Medulla oblongata (tissue), 1 donor: ENCODE measurements around the gene RHEBL1.

Source experiments
- DNase-seq: peaks from one replicate; pipeline ENCODE4 v3.0.0-alpha.2; 2015; ENCODE audit errors: extremely low spot score

Gene RHEBL1

GRCh38 chr12:49069507-49070346 is at the start of gene RHEBL1:
Gene RHEBL1 (minus strand): TSS chr12:49069979. CDS start chr12:49069785, 194 bp downstream.
- peak; percentile 98 for DNase-seq

DNA sequence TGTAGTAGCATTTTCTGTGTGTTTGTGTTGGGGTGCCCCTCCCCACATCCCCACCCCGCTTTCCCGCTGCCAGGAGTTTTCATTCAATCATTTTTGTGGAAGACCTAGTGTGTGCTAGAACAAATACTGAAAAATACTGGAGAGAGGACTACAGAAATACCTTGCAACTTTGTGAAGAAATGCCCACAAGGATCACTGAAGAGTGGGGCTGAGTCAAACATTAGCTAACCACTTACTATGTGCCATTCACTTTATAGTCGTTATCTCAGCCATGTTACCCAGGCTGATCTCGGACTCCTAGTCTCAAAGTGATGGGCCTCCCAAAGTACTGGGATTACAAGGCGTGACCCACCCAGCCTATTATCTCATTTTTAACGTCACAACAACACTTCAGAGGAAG is 41.4 kb upstream of the RHEBL1 start:
- no peak for DNase-seq

- DNase-seq: peak; percentile 99
Measured at GRCh38 chr12:49110464-49111155, 40.8 kb upstream of the RHEBL1 start, which contains the start of gene LMBR1L. Gene LMBR1L (minus strand): TSS chr12:49110847. CDS start chr12:49110555, 292 bp downstream.

GRCh38 chr12:49109641-49110463 is 40.1 kb upstream of the RHEBL1 start:
- DNase-seq: peak; percentile 31

DNA sequence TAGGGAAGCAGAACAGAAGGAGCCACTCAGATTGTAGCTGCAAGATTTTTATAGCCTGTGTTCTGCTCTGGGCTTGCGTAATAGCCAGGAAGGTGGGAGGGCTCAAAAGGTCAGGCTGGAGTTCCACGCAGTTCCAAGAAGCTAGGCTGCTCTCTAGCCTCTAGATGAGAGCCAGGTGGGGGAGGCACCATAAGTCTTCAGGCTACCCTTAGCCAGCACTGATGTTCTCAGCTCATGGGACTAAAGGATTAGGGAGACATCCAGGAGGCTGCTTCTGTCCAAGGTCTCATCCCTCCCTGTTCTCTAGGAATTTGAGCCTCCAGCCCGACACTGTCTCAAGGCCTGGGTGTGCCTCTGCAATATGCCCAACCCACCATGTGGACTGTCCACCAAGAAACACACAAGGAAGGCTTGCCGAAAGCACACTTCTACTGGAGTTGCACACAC is 39.2 kb upstream of the RHEBL1 start:
- DNase-seq: peak; percentile 62

DNA sequence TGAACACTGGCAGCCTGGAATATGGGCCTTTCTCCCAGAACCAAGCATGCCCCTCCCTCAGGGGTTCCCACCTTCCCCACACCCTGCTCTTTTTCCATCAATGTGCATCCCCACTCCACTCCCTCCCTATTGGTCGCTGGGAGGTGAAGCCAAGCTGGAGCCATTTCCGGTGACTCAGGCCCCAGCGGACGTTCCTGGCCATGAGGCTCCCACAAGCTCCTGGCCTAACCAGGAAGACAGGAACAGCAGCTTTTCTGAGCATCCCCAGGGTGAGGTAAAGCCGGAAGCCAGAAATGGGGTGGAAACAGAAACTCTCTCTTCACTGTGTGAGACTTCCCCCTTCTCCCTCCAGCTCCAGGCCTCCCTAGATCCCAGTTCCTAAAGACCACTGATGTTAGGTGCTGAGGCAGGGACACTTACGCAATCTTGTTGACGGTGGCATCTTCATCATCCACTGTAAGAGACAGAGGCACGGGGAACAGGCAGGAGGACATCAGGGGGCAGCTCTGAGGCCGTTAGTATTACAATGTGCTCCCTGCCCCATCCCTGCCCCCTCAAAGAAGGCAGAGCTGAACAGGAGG is 35.8 kb upstream of the RHEBL1 start:
- no peak for DNase-seq

- no peak for DNase-seq
Measured at GRCh38 chr12:49104822-49105221, 35.0 kb upstream of the RHEBL1 start.

DNA sequence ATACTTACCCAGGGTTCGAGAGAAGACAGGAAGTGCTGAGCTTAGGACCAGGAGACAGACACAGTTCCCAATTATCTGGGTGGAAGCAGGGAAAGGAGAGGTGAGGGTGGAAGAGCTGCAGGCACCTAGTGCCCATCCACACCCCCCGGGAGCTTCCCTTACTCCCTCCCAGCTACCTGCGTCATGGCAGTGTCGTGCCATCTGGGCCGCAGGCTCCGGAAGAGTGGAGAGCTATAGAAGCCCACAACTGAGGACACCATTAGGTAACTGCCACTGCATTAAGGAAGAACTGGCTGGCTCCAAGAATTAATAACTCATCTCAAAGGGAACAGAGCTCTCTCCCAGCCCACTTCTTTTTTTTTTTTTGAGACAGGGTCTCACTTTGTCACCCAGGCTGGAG is 30.6 kb upstream of the RHEBL1 start:
- DNase-seq: no peak

DNA sequence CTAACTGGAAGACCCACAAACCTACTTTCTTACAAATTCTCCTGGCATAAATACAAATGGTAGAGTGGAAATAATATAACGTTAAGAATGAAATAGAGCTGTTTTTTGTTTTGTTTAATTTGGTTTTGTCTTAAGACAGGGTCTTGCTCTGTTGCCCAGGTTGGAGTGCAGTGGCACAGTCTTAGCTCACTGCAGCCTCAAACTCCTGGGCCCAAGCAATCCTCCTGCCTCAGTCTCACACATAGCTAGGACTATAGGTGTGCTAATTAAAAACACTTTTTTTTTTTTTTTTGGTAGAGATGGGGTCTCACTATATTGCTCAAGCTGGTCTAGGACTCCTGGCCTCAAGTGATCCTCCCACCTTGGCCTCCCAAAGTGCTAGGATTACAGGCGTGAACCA is 28.9 kb upstream of the RHEBL1 start:
- no peak for DNase-seq

DNA sequence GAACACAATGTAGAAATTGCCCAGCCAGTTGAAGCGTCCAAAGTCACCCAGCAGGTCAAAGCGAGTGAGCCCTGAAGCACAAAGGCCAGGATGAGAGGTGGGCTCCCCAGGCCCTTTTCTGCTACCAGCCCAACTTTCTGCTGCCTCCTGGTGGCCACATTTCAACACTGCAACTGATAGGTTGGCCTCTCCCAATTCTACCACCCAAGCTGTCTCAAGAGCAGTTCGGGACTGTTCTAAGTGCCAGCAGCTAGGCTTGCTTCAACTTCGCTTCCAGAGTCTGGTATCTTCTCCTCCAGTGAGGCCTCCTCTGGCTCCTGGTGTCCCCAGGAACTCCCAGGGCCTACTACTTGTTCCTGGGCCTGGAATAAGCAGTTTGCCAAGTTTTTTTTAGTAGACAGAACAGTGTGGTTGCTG is 28.3 kb upstream of the RHEBL1 start:
- peak; percentile 71 for DNase-seq

GRCh38 chr12:49097381-49097780 is 27.6 kb upstream of the RHEBL1 start:
- DNase-seq: no peak

DNA sequence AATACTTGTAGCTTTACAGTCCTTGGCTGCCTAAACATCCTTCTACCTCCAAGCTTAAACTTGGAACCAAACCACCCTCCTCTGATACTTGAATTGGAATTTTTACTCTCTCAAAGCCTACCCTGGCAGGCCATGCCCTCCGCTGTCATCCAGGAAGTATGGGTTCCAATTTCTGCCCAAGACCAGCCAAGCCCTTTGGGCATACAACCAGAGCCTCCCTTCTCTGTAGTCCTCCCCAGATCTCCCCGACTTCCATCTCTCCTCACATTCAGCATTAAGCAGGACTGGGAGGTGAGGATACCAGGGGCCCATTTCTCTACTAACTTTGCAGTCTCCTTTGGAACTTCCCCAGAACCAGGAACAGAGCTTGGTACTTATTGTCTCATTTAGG is 25.2 kb upstream of the RHEBL1 start:
- DNase-seq: no peak

DNA sequence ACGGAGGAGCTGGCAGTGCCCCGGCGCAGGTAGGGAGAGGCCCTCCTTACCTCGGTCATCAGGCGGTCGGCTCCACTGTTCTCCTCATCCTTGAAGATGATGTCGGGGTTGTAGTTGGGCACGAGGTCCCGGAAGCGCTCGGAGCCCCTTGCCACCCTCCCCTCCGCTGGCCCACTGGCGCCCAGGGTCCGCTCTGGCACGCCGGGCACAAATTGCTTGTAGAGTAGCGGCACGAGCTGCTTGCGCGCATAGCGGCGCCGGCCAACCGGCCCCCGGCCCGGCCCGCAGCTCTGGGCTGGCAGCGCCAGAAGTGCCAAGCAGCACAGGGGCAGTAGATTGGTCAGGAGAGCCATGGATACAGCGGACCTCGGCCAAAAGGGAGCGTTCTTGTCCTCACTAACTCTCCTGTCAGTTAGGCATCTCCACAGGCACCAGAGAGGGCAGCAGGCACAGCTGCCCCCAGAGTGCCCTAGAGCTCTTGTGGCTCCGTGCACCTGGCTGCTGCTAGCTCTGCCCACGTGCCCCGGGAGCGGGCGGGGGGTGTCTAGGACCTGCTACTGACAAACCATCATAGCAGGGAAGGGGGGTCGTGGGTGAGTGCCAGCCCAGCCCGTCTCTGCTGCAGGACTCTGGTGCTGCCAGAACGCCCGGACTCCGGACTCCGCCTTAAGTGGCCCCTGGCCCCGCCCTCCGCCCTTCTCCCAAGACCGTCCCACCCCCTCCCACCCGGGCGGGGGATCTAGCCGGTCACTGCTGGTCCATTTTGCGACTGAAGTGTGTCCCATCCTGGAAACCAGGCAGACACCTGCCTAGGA is 24.6 kb upstream of the RHEBL1 start, which contains the start of gene DHH:
DHH (minus strand) TSS at position 642 of the 815 bp plus-strand sequence; CDS start at position 353, 289 bp downstream.
- no peak for DNase-seq

GRCh38 chr12:49093792-49094159 is 24.0 kb upstream of the RHEBL1 start:
- no peak for DNase-seq

- no peak for DNase-seq
Measured at GRCh38 chr12:49092816-49093406, 23.1 kb upstream of the RHEBL1 start.

GRCh38 chr12:49092086-49092815 is 22.5 kb upstream of the RHEBL1 start:
- peak; percentile 43 for DNase-seq

DNA sequence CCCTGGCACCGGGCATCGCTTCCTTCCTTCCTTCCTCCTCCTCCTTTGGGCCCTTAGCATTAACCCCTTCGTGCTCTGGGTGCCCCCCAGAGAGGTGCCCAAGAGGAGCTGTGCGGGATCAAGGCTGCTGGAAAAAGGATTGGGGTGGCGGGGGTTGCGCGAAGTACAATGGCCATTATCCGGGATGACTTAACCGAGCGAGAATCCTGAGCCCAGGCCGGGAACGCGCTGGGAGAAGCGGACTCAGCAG is 22.0 kb upstream of the RHEBL1 start:
- DNase-seq: no peak

DNA sequence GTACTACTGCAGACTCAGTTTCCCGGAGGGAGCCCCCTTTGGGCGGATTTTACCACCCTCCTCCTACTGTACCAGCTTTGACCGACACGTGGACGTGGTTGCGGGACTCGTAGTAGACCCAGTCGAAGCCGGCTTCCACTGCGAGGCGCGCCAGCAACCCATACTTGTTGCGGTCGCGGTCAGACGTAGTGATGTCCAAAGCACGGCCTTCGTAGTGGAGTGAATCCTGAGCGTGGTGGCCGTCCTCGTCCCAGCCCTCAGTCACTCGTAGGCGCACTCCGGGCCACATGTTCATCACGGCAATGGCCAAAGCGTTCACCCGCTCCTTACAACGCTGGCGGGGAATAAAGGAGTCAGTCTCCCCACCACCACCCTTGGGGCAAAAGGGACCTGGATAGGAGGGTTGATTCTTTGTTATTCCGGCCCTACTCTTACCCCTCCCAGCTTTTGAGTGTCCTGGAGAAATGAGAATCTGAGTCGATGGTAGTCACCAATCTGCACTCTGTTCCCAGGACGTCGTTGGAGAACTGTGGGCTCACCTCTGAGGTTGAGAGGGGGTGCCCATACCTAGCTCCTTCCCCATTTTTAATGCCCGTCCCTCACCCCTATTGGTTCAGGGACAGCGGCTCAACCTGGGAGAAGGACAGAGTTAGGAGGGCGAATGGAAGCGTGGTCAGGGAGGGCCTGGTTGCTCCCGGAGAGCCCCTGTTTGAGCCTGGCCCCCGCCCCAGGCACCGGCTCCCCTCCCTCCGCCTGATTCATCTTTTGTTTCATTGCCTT is 21.5 kb upstream of the RHEBL1 start:
- DNase-seq: no peak
